H1 (cell line): ENCODE results near the gene RFPL3. TPM values are rescaled to one million over a fixed set of nuclear protein-coding genes. Genes with fewer than 3 reads are reported as not detected.

Source experiments
- CTCF ChIA-PET: fragments of 300-600 bp; sonication (Branson Sonifier 250); formaldehyde crosslinking; loops from one replicate; lab custom pipeline; 2021; ENCODE audit not compliant: partially characterized antibody; lab: Charles Lee
- POLR2A ChIA-PET: fragments of 300-600 bp; sonication (Branson Sonifier 250); formaldehyde crosslinking; loops from one replicate; lab custom pipeline; 2021; ENCODE audit warnings: inconsistent platforms; ENCODE audit not compliant: partially characterized antibody; lab: Charles Lee
- DNase-seq, 2 experiments: peaks; one replicate each; pipeline versions ENCODE4 v3.0.0 to v3.0.0-alpha.2; 2010 to 2022; ENCODE audit warnings: low spot score in 2 of 2, low read depth in 1 of 2, mixed read lengths in 1 of 2
- FAIRE-seq: peaks from 2 replicates; lab custom pipeline; 2011; peaks lifted over from hg19 to GRCh38; lab: Jason Lieb, UNC
- H2AFZ ChIP-seq: 2 replicates; pipeline ENCODE4 v1.8.1; 2012; ENCODE audit warnings: low read length, inconsistent platforms
- H2AK5ac ChIP-seq: 2 replicates; pipeline ENCODE4 v1.6.1; 2013; ENCODE audit warnings: low read depth, low read length
- H2BK120ac ChIP-seq: replicated peaks from 2 replicates; pipeline ENCODE3; 2013; ENCODE audit warnings: low read depth, low read length, inconsistent platforms
- H2BK12ac ChIP-seq: 2 replicates; pipeline ENCODE4 v1.6.1; 2013; ENCODE audit warnings: low read depth, low read length
- H2BK15ac ChIP-seq: 2 replicates; pipeline ENCODE4 v1.6.1; 2013; ENCODE audit warnings: low read length
- H2BK20ac ChIP-seq: 2 replicates; pipeline ENCODE4 v1.6.1; 2013; ENCODE audit warnings: low read length
- H2BK5ac ChIP-seq: 2 replicates; pipeline ENCODE4 v1.6.1; 2013; ENCODE audit warnings: low read depth, low read length
- H3K14ac ChIP-seq: 2 replicates; pipeline ENCODE4 v1.6.1; 2013; ENCODE audit warnings: inconsistent platforms; ENCODE audit not compliant: insufficient read length
- H3K18ac ChIP-seq: 2 replicates; pipeline ENCODE4 v1.6.1; 2013; ENCODE audit warnings: low read length; ENCODE audit errors: extremely low read depth
- H3K23ac ChIP-seq: 2 replicates; pipeline ENCODE4 v1.6.1; 2013; ENCODE audit warnings: inconsistent platforms; ENCODE audit not compliant: insufficient read length
- H3K23me2 ChIP-seq: 2 replicates; pipeline ENCODE4 v1.6.1; 2013; ENCODE audit warnings: low read depth, low read length
- H3K27ac ChIP-seq: 2 replicates; pipeline ENCODE4 v1.6.1; 2011; ENCODE audit warnings: low read depth, low read length, inconsistent platforms
- H3K27me3 ChIP-seq, 4 experiments: replicated peaks in 1 of 4; 1 replicate in 1 of 4; 2 replicates in 3 of 4; pipeline versions ENCODE4 v1.6.1 to v1.8.1; 2011 to 2013; ENCODE audit warnings: low read length in 3 of 4, mild to moderate bottlenecking in 3 of 4, inconsistent platforms in 2 of 4, mixed read lengths in 2 of 4, moderate library complexity in 1 of 4; ENCODE audit not compliant: control insufficient read depth in 3 of 4, insufficient read depth in 3 of 4; ENCODE audit errors: extremely low read depth in 1 of 4
- H3K36me3 ChIP-seq, 4 experiments: 2 replicates each; pipeline versions ENCODE4 v1.6.1 to v1.8.1; 2011 to 2013; ENCODE audit warnings: mild to moderate bottlenecking in 4 of 4, low read length in 3 of 4, moderate library complexity in 2 of 4, control low read depth in 1 of 4, inconsistent platforms in 1 of 4; ENCODE audit not compliant: insufficient read depth in 4 of 4, control insufficient read depth in 2 of 4
- H3K4ac ChIP-seq: replicated peaks from 2 replicates; pipeline ENCODE3; 2013; ENCODE audit warnings: low read length, low read depth, mixed read lengths, inconsistent platforms; ENCODE audit not compliant: insufficient read length
- H3K4me1 ChIP-seq, 4 experiments: replicated peaks in 1 of 4; 1 replicate in 1 of 4; 2 replicates in 3 of 4; pipeline versions ENCODE4 v1.6.1 to v1.8.1; 2011 to 2013; ENCODE audit warnings: low read length in 3 of 4, inconsistent platforms in 2 of 4, mixed read lengths in 1 of 4; ENCODE audit not compliant: insufficient read depth in 4 of 4, control insufficient read depth in 3 of 4
- H3K4me2 ChIP-seq, 2 experiments: 2 replicates each; pipeline versions ENCODE4 v1.6.1 to v1.8.1; 2011 to 2013; ENCODE audit warnings: low read depth in 2 of 2, low read length in 2 of 2, control low read depth in 1 of 2, inconsistent platforms in 1 of 2, mild to moderate bottlenecking in 1 of 2; ENCODE audit not compliant: insufficient read depth in 1 of 2
- H3K4me3 ChIP-seq, 4 experiments: fragments of 200-600, 300-600 bp in 1 of 4; sonication (generic), shearing (Covaris generic), sonication (Bioruptor Twin) in 1 of 4; 2 replicates each; pipeline versions ENCODE4 v1.5.1 to v1.8.1; 2011 to 2016; ENCODE audit warnings: low read length in 4 of 4, low read depth in 3 of 4, control low read depth in 2 of 4, inconsistent platforms in 2 of 4, mild to moderate bottlenecking in 2 of 4, mixed read lengths in 1 of 4, moderate library complexity in 1 of 4; ENCODE audit not compliant: insufficient read depth in 2 of 4; ENCODE audit errors: extremely low read depth in 1 of 4
- H3K56ac ChIP-seq: replicated peaks from 2 replicates; pipeline ENCODE3; 2013; ENCODE audit warnings: low read depth, mild to moderate bottlenecking, mixed read lengths, low read length, inconsistent platforms; ENCODE audit not compliant: insufficient read length
- H3K79me1 ChIP-seq: 2 replicates; pipeline ENCODE4 v1.6.1; 2013; ENCODE audit warnings: low read depth, low read length, control low read depth
- H3K79me2 ChIP-seq, 2 experiments: 2 replicates each; pipeline versions ENCODE4 v1.6.1 to v1.8.1; 2012 to 2013; ENCODE audit warnings: low read length in 2 of 2, mild to moderate bottlenecking in 2 of 2, inconsistent platforms in 1 of 2; ENCODE audit not compliant: insufficient read depth in 2 of 2, control insufficient read depth in 1 of 2
- H3K9ac ChIP-seq, 4 experiments: replicated peaks in 1 of 4; 1 replicate in 1 of 4; 2 replicates in 3 of 4; pipeline versions ENCODE4 v1.6.1 to v1.8.1; 2011 to 2013; ENCODE audit warnings: low read depth in 3 of 4, low read length in 3 of 4, control low read depth in 2 of 4, mild to moderate bottlenecking in 2 of 4, moderate library complexity in 2 of 4, inconsistent platforms in 1 of 4; ENCODE audit errors: extremely low read depth in 1 of 4
- H3K9me3 ChIP-seq, 2 experiments: 2 replicates each; pipeline versions ENCODE4 v1.6.1 to v1.8.1; 2012 to 2013; ENCODE audit warnings: mild to moderate bottlenecking in 2 of 2, moderate library complexity in 2 of 2, control low read depth in 1 of 2, inconsistent platforms in 1 of 2, low read depth in 1 of 2, low read length in 1 of 2, mixed read lengths in 1 of 2; ENCODE audit not compliant: insufficient read depth in 2 of 2
- H4K20me1 ChIP-seq, 2 experiments: replicated peaks in 1 of 2; 2 replicates each; pipeline versions ENCODE3 to v1.8.1; 2011 to 2013; ENCODE audit warnings: inconsistent platforms in 2 of 2, low read length in 2 of 2, mild to moderate bottlenecking in 1 of 2; ENCODE audit not compliant: insufficient read depth in 2 of 2, control insufficient read depth in 1 of 2
- H4K5ac ChIP-seq: 2 replicates; pipeline ENCODE4 v1.6.1; 2013; ENCODE audit warnings: low read length, low read depth, mixed read lengths, inconsistent platforms; ENCODE audit not compliant: insufficient read length
- H4K8ac ChIP-seq: 2 replicates; pipeline ENCODE4 v1.8.0; 2013; ENCODE audit warnings: mild to moderate bottlenecking, moderate library complexity, low read length, inconsistent platforms; ENCODE audit not compliant: insufficient read depth; ENCODE audit errors: extremely low read depth
- H4K91ac ChIP-seq: replicated peaks from 2 replicates; pipeline ENCODE3; 2013; ENCODE audit warnings: low read length, mixed read lengths, inconsistent platforms; ENCODE audit not compliant: insufficient read length
- RFX5 ChIP-seq: IDR thresholded peaks from 2 replicates; pipeline ENCODE4 v1.6.1; 2011; ENCODE audit warnings: low read depth, low read length, improper control_type of control experiment, borderline replicate concordance
- WGBS, 2 experiments: shearing (Covaris generic) in 1 of 2; methylation state at CpG; one replicate each; pipeline versions ENCODE4 v1.1.6 to v1.1.7; 2013 to 2015; ENCODE audit warnings: low lambda C conversion rate in 2 of 2, mixed read lengths in 2 of 2, inconsistent platforms in 1 of 2, low coverage in 1 of 2, missing lambda C conversion rate in 1 of 2; ENCODE audit not compliant: insufficient replicate concordance in 2 of 2, insufficient coverage in 1 of 2, insufficient read length in 1 of 2; ENCODE audit errors: extremely low coverage in 1 of 2, missing lambda C conversion rate in 1 of 2; 5-methylcytosine and 5-hydroxymethylcytosine counted together
- polyA plus RNA-seq, 7 experiments: library from polyadenylated mRNA; depleted of rRNA in 3 of 7; stranded (reverse) in 5 of 7; unstranded in 2 of 7; fragments of >200 nt in 5 of 7; fragments of 200-250 nt in 2 of 7; gene quantifications; 1 replicate in 5 of 7; 2 replicates in 1 of 7; 4 replicates in 1 of 7; pipeline versions ENCODE4 v1.2.1 to v1.2.3, GENCODE V29; 2011 to 2013; ENCODE audit warnings: missing spikeins in 2 of 7, mixed read lengths in 2 of 7
- total RNA-seq: library from RNA; stranded (reverse); fragmentation: NEBNext Ultra II Directional; extraction: Animal tissue kit (Norgen Biotek cat#: 25700); gene quantifications from 2 replicates; pipeline ENCODE4 v1.2.1, GENCODE V29; 2021

The RFPL3 gene
- total and polyA plus RNA-seq, 2 of the 8 experiments (the other 6 are each of a cell fraction or from before 2014, with no cell fraction given), result 0.08 to 0.24 TPM

GRCh38 chr22:32343941-32344340 lies 13.7 kb upstream of the RFPL3 start:
- Histone ChIP-seq H2BK15ac (no peak overlapping the region), H3K4ac (no peak overlapping the region), H3K27ac (no peak overlapping the region), H2AK5ac (no peak overlapping the region), H4K91ac (no peak overlapping the region), H2BK20ac (no peak overlapping the region), H3K4me1 (no peaks in the 10 kb centered on the region; a peak in 1 of 7 replicates), H3K56ac (no peak overlapping the region), H2AFZ (no peak overlapping the region), H3K23ac (no peak overlapping the region), H3K23me2 (no peaks in the 10 kb centered on the region), H2BK120ac (no peak overlapping the region), H3K18ac (no peak overlapping the region), H3K9ac (no peak overlapping the region), H3K79me2 (no peaks in the 10 kb centered on the region), H4K20me1 (no peaks in the 10 kb centered on the region), H3K27me3 (no peaks in the 10 kb centered on the region), H3K4me2 (no peak overlapping the region), H3K4me3 (no peak overlapping the region), H3K36me3 (no peaks in the 10 kb centered on the region), H4K5ac (no peak overlapping the region), H2BK12ac (no peak overlapping the region), H3K9me3 (no peaks in the 10 kb centered on the region), H3K79me1 (no peaks in the 10 kb centered on the region), H3K14ac (no peak overlapping the region), H2BK5ac (no peak overlapping the region), H4K8ac (no peak overlapping the region)
- WGBS, 2 experiments, result 85% methylated on average over 5 of the region's 5 CpGs; no CpG with 5 or more reads in 1 of the 2 experiments
- FAIRE-seq, result no peak
- no peak for DNase-seq
- POLR2A ChIA-PET, result no interaction called here
- TF ChIP-seq RFX5, result no peak
- CTCF ChIA-PET, result interaction anchor here (0.6 to 1.0 kb wide), 2 partner anchors 32 to 35 kb away, joined by 3 to 5 read pairs; no protein-coding TSS in a partner anchor
